ENCODE measurements around the gene NPIPB2. TPM values are rescaled to one million over a fixed set of nuclear protein-coding genes. Genes with fewer than 3 reads are reported as not detected.

The NPIPB2 gene
- 10 to 100 TPM in 1 of 2 experiments, 1 to 10 TPM in 1; 6.0 to 10.2 TPM for total RNA-seq

DNA sequence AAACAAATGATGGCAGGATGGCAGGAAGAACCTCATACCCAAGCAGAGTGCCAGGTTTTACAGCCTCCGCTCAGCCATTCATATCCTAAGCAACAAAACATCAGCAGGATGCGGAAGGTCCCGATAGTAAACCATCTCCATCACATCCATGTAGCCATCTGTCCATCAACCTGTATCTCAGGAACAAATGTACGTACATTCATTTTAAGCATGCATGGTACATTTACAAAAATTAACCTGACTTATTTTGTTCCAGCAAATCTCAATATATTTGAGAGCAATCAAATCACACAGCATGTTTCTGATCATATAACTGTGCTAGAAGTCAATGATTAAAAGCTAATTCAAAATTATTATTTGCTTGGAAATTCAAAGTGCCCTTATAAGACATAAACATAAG, at the start of gene NPIPB2:
Gene NPIPB2 (minus strand): TSS at position 101 of the 400 bp plus-strand sequence. CDS start 0 bp downstream, at position 101.

GRCh38 chr16:11964761-11965551, 23.1 kb upstream of the NPIPB2 start, which contains the start of gene TNFRSF17:
TNFRSF17 (plus strand) TSS chr16:11965210; CDS start chr16:11965325, 115 bp downstream.

DNA sequence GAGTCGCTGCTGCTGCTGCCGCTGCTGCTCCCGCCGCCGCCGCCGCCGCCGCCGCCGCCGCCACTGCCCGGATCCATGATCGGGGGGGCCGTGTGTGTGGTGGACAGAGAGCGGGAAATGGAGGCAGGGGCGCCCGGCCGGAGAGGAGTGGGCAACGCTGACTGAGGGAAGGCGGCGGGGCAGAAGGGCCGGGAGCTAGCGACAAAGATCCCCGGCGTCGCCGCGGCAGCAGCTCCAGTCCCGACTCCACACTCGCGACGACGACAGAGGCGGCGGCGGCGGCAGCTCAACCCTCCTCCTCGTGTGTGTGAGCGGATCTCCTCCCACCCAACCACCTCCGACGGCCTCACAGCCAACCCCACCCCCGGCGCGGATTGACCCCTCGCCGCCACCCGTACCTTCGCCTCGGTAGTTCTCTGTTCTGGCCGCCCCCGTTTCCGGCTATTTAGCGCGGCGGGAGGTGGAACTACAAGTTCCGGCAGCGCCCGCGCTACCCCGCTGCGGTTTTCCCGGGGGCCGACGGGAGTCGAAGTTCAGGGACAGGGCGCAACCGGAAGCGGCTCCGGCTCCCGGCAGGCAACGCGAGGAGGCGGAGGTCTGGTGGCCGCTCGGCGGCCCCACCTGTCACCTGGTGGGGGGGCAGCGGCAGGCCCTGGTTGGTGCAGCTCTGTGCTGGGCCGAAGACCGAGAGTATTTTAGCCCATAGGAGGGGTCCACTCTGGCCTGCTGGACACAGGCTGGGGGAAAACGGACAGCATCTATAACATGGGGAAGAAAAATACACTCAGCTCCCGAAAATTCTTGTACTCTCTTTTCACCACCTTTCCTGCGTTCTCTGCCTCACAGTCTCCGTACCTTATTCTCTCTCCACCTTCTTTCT, 26.0 kb downstream of the NPIPB2 start, which contains the start of gene GSPT1:
Gene GSPT1 (minus strand): TSS at position 313 of the 880 bp plus-strand sequence. CDS start 236 bp downstream, at position 77.

Other genes starting within 250 kb of the NPIPB2 start
- gene TXNDC11, start 199.2 kb downstream of the NPIPB2 start, total RNA-seq = 10 to 100 TPM; 36.8 to 38.3 TPM
- 10 to 100 TPM; 69.3 to 69.7 TPM for gene ZC3H7A, start 144.8 kb downstream of the NPIPB2 start, total RNA-seq
- gene RSL1D1, start 90.5 kb downstream of the NPIPB2 start, total RNA-seq = 100 to 1,000 TPM; 242 to 247 TPM
- gene GSPT1, start 26.1 kb downstream of the NPIPB2 start, total RNA-seq = 100 to 1,000 TPM in 1 of 2 experiments, 10 to 100 TPM in 1; 96.1 to 101 TPM
- not detected for gene TNFRSF17, start 23.2 kb upstream of the NPIPB2 start, total RNA-seq
- 10 to 100 TPM; 19.1 to 20.3 TPM for gene SNX29, start 34.7 kb upstream of the NPIPB2 start, total RNA-seq

Measured in activated naive CD4-positive, alpha-beta T cell treated with anti-CD3 and anti-CD28 coated beads, Interleukin-2, amount 10 ng/mL, durations not matched to agents 5 hours and 36 hours (primary cell).